SHP77 treated with DMSO at 0.1 percent for 48 hours (cell line): ENCODE results near the gene LAD1.

Source experiments
- DNase-seq: peaks from one replicate; lab custom pipeline; 2025; lab: John Stamatoyannopoulos, UW

Gene LAD1

GRCh38 chr1:201419256-201419655 lies 20.1 kb upstream of the LAD1 start:
- no peak for DNase-seq

GRCh38 chr1:201418461-201418860 lies 19.3 kb upstream of the LAD1 start:
- DNase-seq = no peak

DNA sequence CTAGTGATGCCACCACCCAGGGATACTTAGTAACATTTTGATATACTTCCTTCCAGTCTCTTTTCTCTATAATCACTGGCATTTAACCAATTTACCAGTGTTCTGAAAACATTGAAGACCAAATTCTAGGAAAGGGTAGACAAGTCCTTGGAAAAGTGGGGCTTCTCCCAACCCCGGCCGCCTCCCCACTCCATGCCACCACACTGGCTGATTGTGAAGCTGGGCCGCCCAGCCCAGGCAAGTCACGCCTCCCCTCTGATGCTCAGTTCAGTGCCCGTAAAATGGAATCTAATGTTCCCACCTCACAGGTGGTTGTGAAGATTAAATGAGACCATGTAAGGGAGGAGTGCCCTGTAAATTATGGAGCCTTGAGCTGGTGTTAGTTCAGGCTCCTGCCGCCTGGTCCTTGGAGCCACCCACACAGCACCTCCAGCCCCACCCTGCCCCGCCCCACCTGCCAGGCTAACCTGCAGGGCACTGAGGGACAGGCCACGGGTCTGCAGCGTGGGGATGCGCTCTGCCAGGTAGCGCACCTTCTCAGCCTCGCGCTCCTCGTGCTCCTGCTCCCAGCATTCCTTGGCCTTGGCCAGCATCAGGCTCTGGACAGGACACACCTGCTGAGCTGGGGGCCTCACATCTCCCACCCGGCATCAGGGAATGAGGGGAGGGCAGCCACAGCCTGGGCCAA lies 15.1 kb upstream of the LAD1 start:
- no peak for DNase-seq

- no peak for DNase-seq
Observed at GRCh38 chr1:201411292-201411691, 12.2 kb upstream of the LAD1 start.

DNA sequence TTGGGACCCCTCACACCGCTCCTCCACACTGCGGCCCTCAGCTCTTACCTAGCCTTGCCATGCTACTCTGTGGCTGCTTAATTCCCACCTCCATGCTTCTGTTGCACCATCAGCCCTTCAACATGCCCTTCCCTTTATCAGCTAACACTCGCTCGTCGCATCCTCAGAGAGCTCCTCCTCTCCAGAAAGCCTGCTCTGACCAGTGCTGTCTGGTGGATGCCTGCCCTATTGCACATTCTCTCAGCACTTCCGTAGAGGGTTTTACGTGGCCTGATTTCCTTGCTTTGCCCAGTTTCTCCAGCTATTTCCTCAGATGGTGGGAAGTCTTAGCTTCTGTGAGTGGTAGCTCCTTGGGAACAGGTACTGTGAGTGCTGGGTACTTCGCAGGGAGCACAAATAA lies 10.3 kb upstream of the LAD1 start:
- no peak for DNase-seq

- no peak for DNase-seq
Observed at GRCh38 chr1:201408834-201409200, 9.7 kb upstream of the LAD1 start.

DNA sequence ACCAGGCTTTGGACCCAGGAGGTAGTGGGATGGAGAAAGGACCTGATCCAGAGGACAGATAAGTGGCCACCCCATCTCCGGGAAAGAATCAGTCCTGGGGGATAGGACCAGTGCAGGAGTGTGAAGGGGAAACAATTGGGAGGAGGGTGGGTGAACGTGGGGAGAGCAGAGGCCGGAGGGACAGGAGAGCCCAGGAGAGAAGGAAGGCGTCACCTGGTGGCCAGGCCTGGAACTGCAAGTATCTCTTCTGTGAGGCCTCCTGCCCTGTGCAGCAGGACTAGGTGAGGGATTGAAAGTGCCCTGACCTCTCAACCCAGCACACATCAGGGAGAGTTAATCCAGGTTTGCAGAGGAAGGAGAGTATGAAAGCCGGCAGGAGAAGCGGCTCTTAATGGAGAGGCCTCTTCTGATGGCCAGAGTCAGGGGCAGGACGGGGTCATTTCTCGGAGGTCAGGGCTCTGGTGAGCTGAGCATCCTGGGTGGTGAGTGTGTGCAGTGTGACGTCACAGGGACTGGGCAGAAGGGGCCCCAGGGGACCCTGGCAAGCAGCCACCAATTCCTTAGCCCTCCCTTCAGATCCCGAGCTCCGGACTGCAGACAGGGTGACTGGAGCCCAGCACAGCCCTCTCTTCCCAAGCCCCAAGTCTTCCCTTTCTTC lies 9.2 kb upstream of the LAD1 start:
- DNase-seq = peak; percentile 3

- no peak for DNase-seq
Observed at GRCh38 chr1:201406831-201407406, 7.8 kb upstream of the LAD1 start.

DNA sequence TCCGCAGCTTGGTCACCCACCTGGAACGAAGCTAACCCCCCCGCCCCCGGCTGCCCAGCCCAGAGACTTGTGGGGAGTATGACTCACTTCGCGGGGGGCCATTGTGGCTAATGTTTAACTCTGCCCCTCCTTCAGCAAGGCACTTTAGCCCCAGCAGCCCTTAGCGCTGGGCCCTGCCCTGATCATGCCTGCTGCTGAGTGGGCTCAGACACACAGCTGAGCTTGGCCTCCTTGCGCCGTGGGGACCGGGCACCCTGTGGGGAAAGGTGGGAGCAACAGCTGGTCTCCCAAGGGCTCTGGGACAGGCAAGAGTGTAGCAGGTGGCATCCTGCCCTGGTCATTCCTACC lies 6.3 kb upstream of the LAD1 start:
- no peak for DNase-seq

DNA sequence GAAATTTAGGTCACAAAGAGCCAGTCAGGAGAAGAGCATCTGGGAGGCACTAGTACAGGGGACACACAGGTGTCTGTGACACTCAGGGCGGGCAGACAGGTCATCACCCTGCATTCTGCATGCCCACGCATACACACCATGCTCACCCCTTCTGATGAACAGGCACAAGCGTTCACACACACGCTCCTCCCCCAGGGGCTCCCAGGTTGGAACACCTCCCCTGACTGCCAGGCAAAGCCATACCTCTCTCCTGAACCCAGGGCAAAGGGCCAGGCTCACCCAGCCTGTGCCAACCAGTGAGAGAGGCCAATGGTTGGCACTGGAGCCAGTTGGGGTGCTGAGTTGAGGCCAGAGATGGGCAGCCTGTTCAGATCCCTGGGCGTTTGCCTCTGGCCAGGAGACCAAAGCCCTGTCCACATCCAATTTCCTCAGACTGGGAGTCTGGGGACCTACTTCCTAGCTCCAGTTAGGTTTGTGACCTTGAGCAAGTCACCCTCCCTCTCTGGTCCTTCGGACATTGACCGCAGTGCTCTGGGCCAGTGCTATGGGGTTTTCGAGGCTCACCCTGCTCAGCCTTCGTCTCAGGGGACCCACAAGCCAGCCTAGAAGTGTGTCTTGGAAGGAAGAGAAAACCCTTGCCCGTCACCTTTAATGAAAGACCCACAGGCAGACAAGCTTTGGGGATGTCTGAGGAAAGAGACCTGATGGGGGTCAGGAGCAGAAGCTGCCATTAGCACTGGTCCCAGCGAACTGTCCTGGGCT lies 5.8 kb upstream of the LAD1 start:
- no peak for DNase-seq

DNA sequence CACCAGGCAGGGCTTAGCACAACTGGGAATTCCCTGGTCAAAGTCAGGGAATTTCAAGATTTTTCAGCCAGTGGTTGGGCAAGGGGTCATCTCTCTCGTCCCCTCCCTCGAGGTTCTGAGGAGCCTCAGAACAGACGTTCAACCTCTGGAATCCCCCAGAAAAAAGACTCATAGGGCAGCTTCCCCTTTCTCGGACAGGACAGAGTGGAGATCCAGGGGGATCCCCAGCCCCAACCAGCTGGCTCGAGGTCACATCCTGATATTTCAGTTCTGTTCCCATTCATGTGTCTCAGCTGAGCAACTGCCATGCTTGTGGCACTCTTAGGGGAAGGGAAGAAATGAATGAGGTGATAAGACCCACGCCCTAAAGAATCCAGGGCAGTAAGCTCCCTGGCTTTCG lies 4.9 kb upstream of the LAD1 start:
- no peak for DNase-seq

- no peak for DNase-seq
Observed at GRCh38 chr1:201403359-201403758, 4.2 kb upstream of the LAD1 start.

GRCh38 chr1:201401700-201402099 lies 2.6 kb upstream of the LAD1 start:
- DNase-seq = no peak

DNA sequence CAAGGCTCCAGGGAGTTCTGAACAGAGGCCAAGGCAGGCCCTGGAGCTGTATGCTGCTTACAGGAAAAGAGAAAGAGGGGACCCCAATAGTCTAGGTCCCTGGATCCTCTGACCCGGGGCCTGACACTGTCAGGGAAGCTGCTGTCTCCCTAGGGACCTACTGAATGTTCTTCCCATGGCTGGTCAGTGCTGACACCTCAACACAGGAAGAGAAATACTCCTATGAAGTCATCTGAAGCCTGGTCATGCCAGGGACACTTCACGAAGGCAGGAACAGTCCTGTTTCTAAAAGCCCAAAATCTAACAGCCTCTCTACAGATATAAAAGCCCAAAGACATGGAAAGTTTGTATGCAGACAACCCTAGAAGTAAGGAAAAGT lies 1.7 kb upstream of the LAD1 start:
- DNase-seq = no peak

DNA sequence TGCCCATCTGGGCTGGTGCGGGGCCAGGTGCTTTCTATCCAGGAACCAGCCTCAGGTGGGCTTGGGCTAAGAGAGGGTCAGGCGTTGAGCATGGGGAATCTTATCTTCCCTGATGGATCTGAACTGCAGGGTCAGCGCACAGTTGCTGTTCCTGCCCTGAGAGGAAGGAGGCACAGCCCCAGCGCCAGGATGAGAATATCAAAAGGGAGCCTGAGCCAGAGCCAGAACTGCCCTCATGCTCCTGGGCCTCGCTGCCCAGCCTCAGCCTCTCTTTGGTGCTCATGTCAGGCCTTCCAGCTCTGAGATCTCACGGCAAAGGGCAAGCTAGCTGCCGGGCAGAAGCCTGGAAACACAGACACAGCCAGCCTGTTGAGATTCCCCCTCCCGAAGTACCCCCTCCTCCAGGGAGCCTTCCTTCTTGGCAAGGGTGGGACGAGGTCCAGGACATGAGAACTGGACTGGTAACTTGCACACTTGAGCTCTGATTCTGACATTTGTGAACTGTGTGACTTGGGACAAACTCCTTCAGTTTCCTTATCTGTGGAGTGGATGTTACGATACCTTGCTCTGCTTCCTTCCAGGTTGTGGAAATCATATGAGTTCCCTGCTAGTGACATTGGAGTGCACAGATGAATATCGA lies 1.2 kb upstream of the LAD1 start:
- DNase-seq = no peak

DNA sequence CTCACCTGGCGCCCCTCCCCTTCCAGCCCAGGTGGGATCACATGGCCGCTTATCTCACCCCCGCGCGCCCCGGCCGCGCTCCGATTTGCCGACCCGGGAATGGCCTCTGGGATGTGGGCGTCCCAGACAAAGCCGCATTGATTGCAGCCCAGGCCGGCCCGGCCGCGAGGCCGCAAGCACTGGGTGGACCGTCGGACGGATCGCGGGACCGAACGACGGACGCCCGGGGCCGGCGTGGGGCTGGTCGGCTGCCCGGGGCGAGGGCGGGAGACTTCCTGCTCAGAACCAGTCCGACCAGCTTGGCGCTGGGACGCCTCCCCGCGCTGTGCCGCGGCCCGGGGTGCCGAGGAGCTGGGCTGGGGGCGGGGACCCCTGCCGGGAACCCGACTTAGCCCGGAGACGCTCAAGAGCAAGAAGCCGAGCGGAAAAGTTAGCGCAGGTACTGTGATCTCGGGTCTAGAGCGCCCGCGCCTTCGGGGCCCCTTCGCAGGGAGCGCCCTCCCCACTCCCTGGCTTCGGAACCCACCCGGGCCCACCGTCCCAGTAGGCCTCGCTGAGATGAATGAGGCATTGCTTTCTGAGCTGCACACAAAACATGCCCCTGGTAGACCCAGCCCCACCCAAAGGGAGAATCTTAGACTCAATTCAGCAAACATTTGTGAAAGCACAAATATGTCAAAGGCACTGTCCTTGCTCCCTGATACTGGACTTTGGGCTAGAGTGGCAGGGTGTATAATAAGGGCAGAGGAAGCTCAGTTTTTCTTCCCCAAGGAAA lies 415 bp upstream of the LAD1 start:
- no peak for DNase-seq

GRCh38 chr1:201397675-201398074 lies 1.4 kb downstream of the LAD1 start:
- DNase-seq = no peak

DNA sequence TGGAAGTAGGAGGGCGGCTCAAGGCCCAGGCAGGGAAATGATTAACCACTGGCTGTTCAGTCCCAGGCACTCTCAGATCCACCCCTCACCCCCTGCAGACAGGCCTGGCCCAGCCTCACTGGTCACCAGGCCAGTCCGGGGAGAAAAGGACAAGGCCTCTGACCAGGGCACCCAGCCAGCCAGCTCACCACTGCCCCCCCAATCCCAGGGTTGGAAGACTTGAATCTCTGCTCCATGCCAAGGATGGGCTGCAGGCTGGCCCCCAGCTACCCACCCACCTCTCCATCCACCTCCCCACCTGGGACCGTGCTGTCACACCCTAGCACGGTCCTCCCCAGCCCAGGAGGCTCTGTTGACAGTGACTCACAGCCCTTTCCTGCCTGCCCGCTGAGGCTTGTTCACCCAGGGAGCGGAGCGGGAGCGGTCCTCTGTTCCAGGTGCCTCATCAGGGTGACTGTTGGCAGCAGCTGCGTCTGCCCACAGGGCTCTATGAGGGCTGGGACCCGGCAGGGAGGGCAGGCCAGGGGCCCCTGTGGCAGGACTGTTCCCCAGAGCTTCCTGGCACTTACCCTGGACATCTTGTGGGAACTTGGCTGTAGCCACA lies 2.2 kb downstream of the LAD1 start:
- no peak for DNase-seq

DNA sequence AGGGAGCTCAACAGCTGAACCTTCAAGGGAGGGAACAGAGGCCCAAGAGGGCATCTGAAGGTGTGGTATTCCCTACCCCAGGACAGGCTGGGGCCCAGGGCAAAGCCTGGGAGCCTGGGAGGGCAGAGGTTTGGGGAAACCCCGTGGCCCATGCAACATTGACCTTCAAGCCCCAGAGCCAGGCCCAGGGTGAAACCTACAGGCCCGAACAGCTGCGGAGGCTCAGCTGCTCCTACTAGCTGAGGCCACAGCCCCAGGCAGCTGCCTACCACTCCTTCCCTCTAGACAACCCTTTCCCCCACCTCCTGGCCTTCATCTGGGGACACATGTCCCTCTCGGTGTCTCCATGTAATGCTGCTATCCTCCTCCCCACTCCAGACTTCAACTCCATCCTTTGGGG lies 3.2 kb downstream of the LAD1 start:
- no peak for DNase-seq

GRCh38 chr1:201394591-201394990 lies 4.5 kb downstream of the LAD1 start:
- DNase-seq = no peak

- no peak for DNase-seq
Observed at GRCh38 chr1:201393076-201393475, 6.0 kb downstream of the LAD1 start.
